Panc1 (cell line): ENCODE measurements around the gene ARL2. TPM values are rescaled to one million over a fixed set of nuclear protein-coding genes. Genes with fewer than 3 reads are reported as not detected.

ENCODE experiments used
- ATAC-seq: fragments of 200-7000 bp; cut with Tn5 transposase; 2 replicates; pipeline ENCODE4 v1.9.1; 2020; ENCODE audit warnings: mild to moderate bottlenecking, moderate library complexity
- BruUV-seq: library from RNA; stranded (reverse); fragments of 400-500 nt; replicated peaks from 2 replicates; lab custom pipeline; 2021; lab: Mats Ljungman, UMichigan
- CTCF ChIA-PET: fragments of 300-600 bp; sonication (Branson Sonifier 250); formaldehyde crosslinking; loops from one replicate; lab custom pipeline; 2022; ENCODE audit warnings: antibody characterized with exemption; lab: Charles Lee
- POLR2A ChIA-PET: fragments of 300-600 bp; sonication (Branson Sonifier 250); formaldehyde crosslinking; loops from one replicate; lab custom pipeline; 2022; ENCODE audit warnings: antibody characterized with exemption; lab: Charles Lee
- DNase-seq: peaks from one replicate; pipeline ENCODE4 v3.0.0-alpha.2; 2010; ENCODE audit warnings: low read depth, low spot score
- H3K27ac ChIP-seq: 2 replicates; pipeline ENCODE4 v1.5.1; 2011; ENCODE audit warnings: mild to moderate bottlenecking, low read length, inconsistent platforms
- H3K27me3 ChIP-seq: fragments of 200-500 bp; sonication (Bioruptor generic); 2 replicates; pipeline ENCODE4 v1.6.0; 2014; ENCODE audit warnings: low read length, inconsistent platforms; ENCODE audit not compliant: control insufficient read depth, insufficient read depth
- H3K36me3 ChIP-seq: fragments of 200-500 bp; sonication (Bioruptor generic); 2 replicates; pipeline ENCODE4 v1.5.1; 2014; ENCODE audit warnings: inconsistent platforms, mild to moderate bottlenecking, low read length, moderate library complexity; ENCODE audit not compliant: control insufficient read depth, insufficient read depth
- H3K4me1 ChIP-seq: 2 replicates; pipeline ENCODE4 v1.5.1; 2011; ENCODE audit warnings: inconsistent platforms, mild to moderate bottlenecking, low read length, moderate library complexity; ENCODE audit not compliant: control insufficient read depth, insufficient read depth
- H3K4me3 ChIP-seq, 2 experiments: 2 replicates each; pipeline ENCODE4 v1.5.1; 2011 to 2012; ENCODE audit warnings: low read depth in 2 of 2, low read length in 2 of 2, mild to moderate bottlenecking in 2 of 2, inconsistent platforms in 1 of 2, moderate library complexity in 1 of 2
- H3K9me3 ChIP-seq: fragments of 200-500 bp; sonication (Bioruptor generic); 2 replicates; pipeline ENCODE4 v1.5.1; 2014; ENCODE audit warnings: low read depth, mild to moderate bottlenecking, inconsistent platforms, low read length, moderate library complexity; ENCODE audit not compliant: control insufficient read depth, insufficient read depth
- CTCF ChIP-seq: fragments of 450-650 bp; IDR thresholded peaks from 2 replicates; pipeline ENCODE4 v1.5.1; 2017; ENCODE audit warnings: mild to moderate bottlenecking
- POLR2AphosphoS5 ChIP-seq: IDR thresholded peaks from 2 replicates; pipeline ENCODE4 v1.6.1; 2012; ENCODE audit warnings: mild to moderate bottlenecking, low read depth, low read length, moderate library complexity
- REST ChIP-seq, 2 experiments: IDR thresholded peaks; 2 replicates each; pipeline ENCODE4 v1.6.1; 2011 to 2012; ENCODE audit warnings: low read depth in 2 of 2, control low read depth in 1 of 2, low read length in 1 of 2, mild to moderate bottlenecking in 1 of 2, moderate library complexity in 1 of 2; ENCODE audit not compliant: insufficient read depth in 1 of 2
- SIN3A ChIP-seq: IDR thresholded peaks from 2 replicates; pipeline ENCODE4 v1.6.1; 2012; ENCODE audit warnings: low read depth, mild to moderate bottlenecking, low read length, moderate library complexity, borderline replicate concordance; ENCODE audit not compliant: insufficient read depth
- TCF7L2 ChIP-seq: IDR thresholded peaks from 2 replicates; pipeline ENCODE4 v1.6.1; 2011; ENCODE audit warnings: mild to moderate bottlenecking, low read depth, low read length, inconsistent platforms
- in situ Hi-C: cut with HindIII; loops from 2 replicates; pipeline ENCODE4 v1.10.0; 2016; ENCODE audit warnings: low sequenced_read_pairs, low pct_unique_long_range_greater_than_20kb
- intact Hi-C: fragments of 100-400 bp; cut with micrococcal nuclease; formaldehyde crosslinking; loops from one replicate; pipeline ENCODE4 v1.10.0; 2022; ENCODE audit not compliant: unreplicated experiment
- total RNA-seq: library from RNA; stranded (reverse); gene quantifications from one replicate; pipeline ENCODE4 v1.2.1, GENCODE V29; 2021; ENCODE audit not compliant: unreplicated experiment

Gene ARL2
- total RNA-seq, 1 experiment from 2014 or later, result 177 TPM

DNA sequence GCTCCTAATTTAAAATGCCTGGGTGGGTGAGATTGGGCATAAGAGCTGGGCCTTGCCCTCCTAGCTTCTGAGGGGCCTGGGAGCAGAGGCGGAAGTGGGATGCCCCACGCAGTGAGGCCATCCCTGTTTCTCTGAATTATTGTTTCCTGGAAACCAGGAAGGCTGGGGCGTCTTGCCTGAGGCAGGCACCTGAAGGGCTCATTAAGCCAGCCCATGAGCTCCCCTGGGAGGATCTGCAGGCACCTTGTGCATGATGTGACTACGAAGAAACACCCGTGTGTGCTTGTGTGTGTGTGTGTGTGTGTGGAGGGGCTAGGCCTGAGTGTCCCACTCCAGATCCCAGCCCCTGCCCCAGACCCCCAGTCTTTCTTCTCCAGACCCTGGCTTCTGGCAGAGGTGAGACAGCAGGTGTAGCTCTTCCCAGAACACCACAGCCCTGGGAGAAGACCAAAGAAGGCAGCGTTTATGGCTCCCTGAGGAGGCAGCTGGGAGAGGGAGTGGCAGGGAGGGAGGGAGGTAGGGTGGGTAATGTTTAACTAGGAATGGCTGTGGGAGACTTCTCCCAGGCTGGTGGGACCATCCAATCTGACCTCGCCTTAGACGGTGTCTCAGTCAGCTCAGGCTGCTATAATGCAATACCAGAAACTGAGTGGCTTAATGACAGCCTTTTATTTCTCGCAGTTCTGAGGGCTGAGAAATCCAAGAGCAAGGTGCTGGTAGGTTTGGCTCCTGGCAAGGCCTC lies 15.1 kb upstream of the ARL2 start:
- POLR2A ChIA-PET, result no interaction called here
- in situ Hi-C loops (no loop called here), intact Hi-C loops (loop anchor here (5.0 kb wide), 1 partner anchor 152 kb away; no protein-coding TSS in a partner anchor)
- ATAC-seq (no peak), DNase-seq (no peak)
- CTCF ChIA-PET, result interaction anchor here (0.7 kb wide), 1 partner anchor 105 kb away, joined by 4 read pairs; no protein-coding TSS in a partner anchor
- H3K36me3 ChIP-seq, result no peaks in the 10 kb centered on the region
- H3K4me1 ChIP-seq, result peaks cover 4% of the 10 kb centered on the region; the same call in 1 of the 2 replicates
- no peak for TF ChIP-seq SIN3A
- H3K27ac ChIP-seq, result no peak overlapping the region
- H3K4me3 ChIP-seq, result no peak overlapping the region
- no peaks in the 10 kb centered on the region for H3K9me3 ChIP-seq
- H3K27me3 ChIP-seq, result no peaks in the 10 kb centered on the region
- no TSS peak for BruUV-seq

DNA sequence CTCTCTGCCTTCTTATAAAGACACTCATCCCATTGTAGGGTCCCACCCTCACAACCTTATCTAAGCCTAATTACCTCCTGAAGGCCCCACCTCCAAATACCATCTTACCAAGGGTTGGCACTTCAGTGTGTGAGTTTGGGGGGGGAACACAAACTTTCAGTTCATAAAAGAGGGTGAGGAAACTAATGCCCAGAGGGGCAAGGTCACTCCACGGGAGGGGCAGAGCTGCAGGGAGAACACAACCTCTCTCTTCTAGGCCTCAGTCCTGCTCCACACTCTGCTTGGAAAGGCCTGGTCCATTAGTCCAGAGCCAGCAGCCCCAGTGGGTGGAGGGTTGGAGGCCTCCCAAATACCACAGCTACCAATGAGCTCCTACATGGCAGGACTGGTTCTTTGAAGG lies 14.5 kb upstream of the ARL2 start:
- ChIA-PET CTCF (no interaction called here), POLR2A (no interaction called here)
- BruUV-seq, result no TSS peak
- H3K4me1 ChIP-seq, result peaks cover 4% of the 10 kb centered on the region; the same call in 1 of the 2 replicates
- TF ChIP-seq SIN3A (no peak), REST (IDR thresholded peaks at IDR 0.05; ENCODE audit: insufficient read depth in 1 of 2, low read depth in 2 of 2, low read length in 1 of 2) (no peak), POLR2AphosphoS5 (no peak), TCF7L2 (no peak), CTCF (no peak)
- no peak overlapping the region for H3K4me3 ChIP-seq
- no peaks in the 10 kb centered on the region for H3K27me3 ChIP-seq
- no peak for DNase-seq
- no peak for ATAC-seq
- H3K36me3 ChIP-seq, result no peaks in the 10 kb centered on the region
- intact Hi-C loops (loop anchor here (5.0 kb wide), 1 partner anchor 152 kb away; no protein-coding TSS in a partner anchor), in situ Hi-C loops (no loop called here)
- H3K27ac ChIP-seq, result no peak overlapping the region
- no peaks in the 10 kb centered on the region for H3K9me3 ChIP-seq

DNA sequence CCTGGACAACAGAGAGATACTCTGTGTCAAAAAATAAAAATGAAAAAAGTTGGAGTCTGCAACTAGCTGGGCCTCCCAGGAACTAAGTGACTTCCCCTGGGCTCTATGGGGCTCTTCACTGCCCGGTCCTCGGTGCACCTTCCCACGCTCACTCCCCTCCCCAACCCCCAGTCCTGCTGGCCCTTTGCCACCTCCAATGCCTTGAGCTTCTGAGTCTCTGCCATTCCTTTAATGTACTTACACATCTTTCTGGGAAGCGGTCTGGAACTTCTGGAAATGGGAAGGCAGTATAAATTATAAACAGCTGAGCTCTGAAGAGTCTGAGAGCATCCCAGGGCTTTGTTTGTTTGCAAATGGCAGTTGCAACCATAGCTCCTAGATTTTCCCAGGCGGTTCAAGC lies 11.3 kb upstream of the ARL2 start:
- TF ChIP-seq SIN3A (no peak), REST (IDR thresholded peaks at IDR 0.05; ENCODE audit: insufficient read depth in 1 of 2, low read depth in 2 of 2, low read length in 1 of 2) (no peak), TCF7L2 (no peak), POLR2AphosphoS5 (no peak), CTCF (no peak)
- intact Hi-C loops, result no loop called here
- Histone ChIP-seq H3K4me3 (no peak overlapping the region), H3K36me3 (no peaks in the 10 kb centered on the region), H3K27ac (no peak overlapping the region), H3K27me3 (no peaks in the 10 kb centered on the region), H3K4me1 (no peaks in the 10 kb centered on the region), H3K9me3 (no peaks in the 10 kb centered on the region)
- in situ Hi-C loops, result no loop called here
- ChIA-PET CTCF (no interaction called here), POLR2A (no interaction called here)
- BruUV-seq, result no TSS peak
- ATAC-seq, result no peak
- DNase-seq, result no peak
